Keratinocyte (primary cell): Measurements from ENCODE around the gene TRIM25. TPM values are rescaled to one million over a fixed set of nuclear protein-coding genes. Genes with fewer than 3 reads are reported as not detected.

Experiments used
- DNase-seq: peaks from one replicate; pipeline ENCODE4 v3.0.0-alpha.2; 2011; ENCODE audit warnings: low read depth, missing footprints, low spot score
- FAIRE-seq: peaks from 2 replicates; lab custom pipeline; 2011; peaks lifted over from hg19 to GRCh38; lab: Jason Lieb, UNC
- H2AFZ ChIP-seq: 2 replicates; pipeline ENCODE4 v1.6.0; 2012; ENCODE audit warnings: low read length, control low read depth, inconsistent platforms; ENCODE audit not compliant: control insufficient read depth
- H3K27ac ChIP-seq: 2 replicates; pipeline ENCODE4 v1.5.1; 2011; ENCODE audit warnings: low read length; ENCODE audit not compliant: control insufficient read depth, insufficient read depth
- H3K27me3 ChIP-seq: 3 replicates; pipeline ENCODE4 v1.6.0; 2011; ENCODE audit warnings: low read length; ENCODE audit not compliant: control insufficient read depth, insufficient read depth; ENCODE audit errors: extremely low read depth
- H3K36me3 ChIP-seq, 2 experiments: 2 replicates in 1 of 2; 3 replicates in 1 of 2; pipeline ENCODE4 v1.5.1; 2011; ENCODE audit warnings: low read length in 2 of 2, mild to moderate bottlenecking in 1 of 2; ENCODE audit not compliant: control insufficient read depth in 2 of 2, insufficient read depth in 2 of 2; ENCODE audit errors: extremely low read depth in 1 of 2
- H3K4me1 ChIP-seq: 3 replicates; pipeline ENCODE4 v1.5.1; 2011; ENCODE audit warnings: low read length; ENCODE audit not compliant: control insufficient read depth, insufficient read depth; ENCODE audit errors: extremely low read depth
- H3K4me2 ChIP-seq: 3 replicates; pipeline ENCODE4 v1.6.0; 2011; ENCODE audit warnings: low read depth, low read length; ENCODE audit not compliant: control insufficient read depth, insufficient read depth; ENCODE audit errors: extremely low read depth
- H3K4me3 ChIP-seq, 3 experiments: fragments of 200-600 bp in 1 of 3; sonication (generic) in 1 of 3; 2 replicates in 2 of 3; 3 replicates in 1 of 3; pipeline ENCODE4 v1.5.1; 2011 to 2016; ENCODE audit warnings: low read length in 3 of 3, mild to moderate bottlenecking in 3 of 3, control low read depth in 2 of 3, inconsistent platforms in 1 of 3, low read depth in 1 of 3, mixed read lengths in 1 of 3, mixed run types in 1 of 3, moderate library complexity in 1 of 3; ENCODE audit not compliant: control insufficient read depth in 2 of 3, insufficient read depth in 2 of 3; ENCODE audit errors: extremely low read depth in 1 of 3
- H3K79me2 ChIP-seq: 2 replicates; pipeline ENCODE4 v1.6.0; 2012; ENCODE audit warnings: low read length; ENCODE audit not compliant: control insufficient read depth, insufficient read depth
- H3K9ac ChIP-seq: 3 replicates; pipeline ENCODE4 v1.6.0; 2011; ENCODE audit warnings: low read length; ENCODE audit not compliant: control insufficient read depth, insufficient read depth; ENCODE audit errors: extremely low read depth
- H3K9me1 ChIP-seq: 3 replicates; pipeline ENCODE4 v1.6.0; 2011; ENCODE audit warnings: low read length; ENCODE audit not compliant: control insufficient read depth, insufficient read depth; ENCODE audit errors: extremely low read depth
- H3K9me3 ChIP-seq: 2 replicates; pipeline ENCODE4 v1.5.1; 2012; ENCODE audit warnings: low read depth, low read length; ENCODE audit not compliant: control insufficient read depth
- H4K20me1 ChIP-seq: 3 replicates; pipeline ENCODE4 v1.6.0; 2011; ENCODE audit warnings: low read length; ENCODE audit not compliant: control insufficient read depth, insufficient read depth; ENCODE audit errors: extremely low read depth
- CTCF ChIP-seq, 3 experiments: IDR thresholded peaks in 1 of 3; conservative IDR thresholded peaks in 1 of 3; optimal IDR thresholded peaks in 1 of 3; 2 replicates in 2 of 3; 3 replicates in 1 of 3; pipeline versions ENCODE3 to v1.5.1; 2011; ENCODE audit warnings: low read length in 3 of 3, mild to moderate bottlenecking in 3 of 3, moderate library complexity in 2 of 3, control low read depth in 1 of 3, inconsistent platforms in 1 of 3; ENCODE audit not compliant: insufficient read depth in 2 of 3; ENCODE audit errors: extremely low read depth in 1 of 3
- EZH2 ChIP-seq: IDR thresholded peaks from one replicate; pipeline ENCODE4 v1.6.1; 2012; ENCODE audit warnings: inconsistent platforms, mild to moderate bottlenecking, low read length, moderate library complexity
- dilution Hi-C: fragments of 300-500 bp; cut with MboI; formaldehyde crosslinking; loops from one replicate; pipeline ENCODE4 v1.7.0; 2020; ENCODE audit warnings: low sequenced_read_pairs; ENCODE audit not compliant: extremely low pct_ligation_motif_present
- polyA plus RNA-seq, 5 experiments: library from polyadenylated mRNA; depleted of rRNA in 3 of 5; stranded (reverse) in 3 of 5; stranded (forward) in 1 of 5; unstranded in 1 of 5; fragments of >200 nt; gene quantifications; 1 replicate in 1 of 5; 2 replicates in 3 of 5; 3 replicates in 1 of 5; pipeline versions ENCODE4 v1.2.1 to v1.2.3, GENCODE V29; 2011 to 2012; ENCODE audit warnings: missing spikeins in 2 of 5, low read depth in 1 of 5, low replicate concordance in 1 of 5

Gene TRIM25
- polyA plus RNA-seq, 1 donor (not counting 4 experiments of a cell fraction or from before 2014, with no cell fraction given): 60.3 TPM

GRCh38 chr17:56933151-56933745 is 19.4 kb upstream of the TRIM25 start:
- dilution Hi-C loops: no loop called here
- TF ChIP-seq EZH2 (no peak), CTCF (optimal IDR thresholded peaks at IDR 0.05 in 1 of 3, IDR thresholded peaks at IDR 0.05 in 1 of 3, conservative IDR thresholded peaks at IDR 0.05 in 1 of 3; ENCODE audit: extremely low read depth in 1 of 3, insufficient read depth in 2 of 3, low read length in 3 of 3) (no peak)
- H3K27me3 ChIP-seq: no peaks in the 10 kb centered on the region
- peaks cover 31% of the 10 kb centered on the region for H3K4me1 ChIP-seq
- H3K9ac ChIP-seq: no peak overlapping the region
- H3K9me1 ChIP-seq: no peaks in the 10 kb centered on the region
- H2AFZ ChIP-seq: no peak overlapping the region
- no peak overlapping the region for H3K4me2 ChIP-seq
- no peak overlapping the region for H3K27ac ChIP-seq
- no peaks in the 10 kb centered on the region for H4K20me1 ChIP-seq
- no peak overlapping the region for H3K4me3 ChIP-seq
- no peaks in the 10 kb centered on the region for H3K79me2 ChIP-seq
- H3K9me3 ChIP-seq: no peaks in the 10 kb centered on the region
- peaks cover 1 to 10% of the 10 kb centered on the region in 2 experiments for H3K36me3 ChIP-seq
- DNase-seq: no peak
- FAIRE-seq: no peak

GRCh38 chr17:56930739-56931337 is 17.0 kb upstream of the TRIM25 start:
- no peaks in the 10 kb centered on the region for H4K20me1 ChIP-seq
- H3K9ac ChIP-seq: no peak overlapping the region
- no peaks in the 10 kb centered on the region for H3K79me2 ChIP-seq
- no peak overlapping the region for H3K4me2 ChIP-seq
- no peak overlapping the region for H3K4me3 ChIP-seq
- no peak overlapping the region for H3K27ac ChIP-seq
- H3K27me3 ChIP-seq: no peaks in the 10 kb centered on the region
- FAIRE-seq (no peak), DNase-seq (no peak)
- H3K36me3 ChIP-seq: peaks cover 1 to 10% of the 10 kb centered on the region in 2 experiments
- no peaks in the 10 kb centered on the region for H3K9me3 ChIP-seq
- dilution Hi-C loops: no loop called here
- peaks cover 11% of the 10 kb centered on the region for H3K4me1 ChIP-seq
- no peaks in the 10 kb centered on the region for H3K9me1 ChIP-seq
- TF ChIP-seq EZH2 (no peak), CTCF (optimal IDR thresholded peaks at IDR 0.05 in 1 of 3, IDR thresholded peaks at IDR 0.05 in 1 of 3, conservative IDR thresholded peaks at IDR 0.05 in 1 of 3; ENCODE audit: extremely low read depth in 1 of 3, insufficient read depth in 2 of 3, low read length in 3 of 3) (no peak)
- no peak overlapping the region for H2AFZ ChIP-seq
